ENCODE results near the gene KRT2. TPM values are rescaled to one million over a fixed set of nuclear protein-coding genes. Genes with fewer than 3 reads are reported as not detected.

The KRT2 gene
- total and polyA plus RNA-seq, 2 of the 4 experiments (the other 2 are of a cell fraction) = not detected

- dilution Hi-C loops (cut with HindIII; ENCODE audit: low sequenced_read_pairs, unreplicated experiment) = no loop called here
These were observed 31.0 kb upstream of the KRT2 start for GRCh38 chr12:52682938-52683574.

More at GRCh38 chr12:52682938-52683574, 31.0 kb upstream of the KRT2 start:
- Histone ChIP-seq H4K8ac (ENCODE audit: low read depth in 2 of 2, low read length in 2 of 2) (no peak overlapping the region), H3K9me3 (ENCODE audit: control insufficient read depth, insufficient read depth, low read length) (no peaks in the 10 kb centered on the region), H3K56ac (ENCODE audit: extremely low read depth, insufficient read depth, low read length) (no peak overlapping the region), H3K4me2 (ENCODE audit: low read depth, low read length) (no peak overlapping the region), H2BK15ac (ENCODE audit: low read depth, low read length) (no peak overlapping the region), H3K23ac (ENCODE audit: low read depth, low read length) (no peak overlapping the region), H3K14ac (replicated peaks; ENCODE audit: low read depth, low read length) (no peak overlapping the region), H3K36me3 (ENCODE audit: control insufficient read depth, insufficient read depth, low read length) (no peaks in the 10 kb centered on the region), H2BK5ac (ENCODE audit: low read depth, low read length, poor library complexity, severe bottlenecking) (no peak overlapping the region), H3K18ac (ENCODE audit: low read depth, low read length) (no peak overlapping the region), H3K9ac (ENCODE audit: low read depth, low read length) (no peak overlapping the region), H3K4me3 (ENCODE audit: insufficient read depth, low read depth, low read length) (no peak overlapping the region), H4K20me1 (ENCODE audit: insufficient read depth, low read length) (no peaks in the 10 kb centered on the region), H4K91ac (ENCODE audit: insufficient read depth, low read depth, low read length) (no peak overlapping the region), H2AK5ac (ENCODE audit: low read depth, low read length) (no peak overlapping the region), H2BK20ac (ENCODE audit: low read depth, low read length) (no peak overlapping the region), H3K27me3 (ENCODE audit: control insufficient read depth, insufficient read depth, low read length) (peaks cover 33% of the 10 kb centered on the region), H2BK120ac (ENCODE audit: low read depth, low read length) (no peak overlapping the region), H3K4ac (ENCODE audit: low read depth, low read length) (no peak overlapping the region), H2AFZ (replicated peaks; ENCODE audit: low read length, poor library complexity) (no peak overlapping the region), H3K27ac (ENCODE audit: insufficient read depth, low read length) (no peak overlapping the region), H3K79me1 (ENCODE audit: low read depth in 1 of 2, low read length in 2 of 2) (no peaks in the 10 kb centered on the region), H4K5ac (ENCODE audit: low read depth, low read length) (no peak overlapping the region), H2AK9ac (replicated peaks; ENCODE audit: low read depth, low read length, poor library complexity) (no peak overlapping the region), H3K4me1 (ENCODE audit: control insufficient read depth, insufficient read depth, low read length) (no peaks in the 10 kb centered on the region), H3K9me1 (ENCODE audit: insufficient read depth, low read length) (no peaks in the 10 kb centered on the region)
- ATAC-seq (ENCODE audit: low read depth) (no peak), DNase-seq (no peak)
- CTCF ChIA-PET = no interaction called here
- intact Hi-C loops (cut with micrococcal nuclease) (no loop called here), in situ Hi-C loops (cut with MboI; ENCODE audit: low sequenced_read_pairs) (no loop called here)
- no TSS peak for BruUV-seq (replicated peaks)
- TF ChIP-seq SMC3 (IDR thresholded peaks at IDR 0.05; ENCODE audit: low read depth, low read length) = no peak
- no peak for TF ChIP-seq CHD1 (IDR thresholded peaks at IDR 0.05; ENCODE audit: low read depth, low read length)
- no peak for TF ChIP-seq NFE2L2 (IDR thresholded peaks at IDR 0.05; ENCODE audit: low read depth, low read length)
- TF ChIP-seq RCOR1 (IDR thresholded peaks at IDR 0.05; ENCODE audit: insufficient replicate concordance, low read length) = no peak
- no peak for TF ChIP-seq FOS (IDR thresholded peaks at IDR 0.05; ENCODE audit: low read depth, low read length)
- TF ChIP-seq CEBPB (IDR thresholded peaks at IDR 0.05; ENCODE audit: low read depth, low read length) = no peak
- TF ChIP-seq MAFK (IDR thresholded peaks at IDR 0.05; ENCODE audit: low read depth, low read length) = no peak
- TF ChIP-seq USF2 (IDR thresholded peaks at IDR 0.05; ENCODE audit: low read depth, low read length) = no peak
- no peak for TF ChIP-seq CTCF (conservative IDR thresholded peaks at IDR 0.05; ENCODE audit: low read depth, low read length)
- no peak for TF ChIP-seq RFX5 (IDR thresholded peaks at IDR 0.05; ENCODE audit: low read depth, low read length)
- TF ChIP-seq POLR2A (IDR thresholded peaks at IDR 0.05; ENCODE audit: low read depth, low read length) = no peak
- TF ChIP-seq MXI1 (IDR thresholded peaks at IDR 0.05; ENCODE audit: borderline replicate concordance, low read depth, low read length) = no peak
- TF ChIP-seq MAZ (IDR thresholded peaks at IDR 0.05; ENCODE audit: borderline replicate concordance, low read depth, low read length) = no peak
- TF ChIP-seq RAD21 (IDR thresholded peaks at IDR 0.05; ENCODE audit: low read length) = no peak
- no peak for TF ChIP-seq ELK1 (IDR thresholded peaks at IDR 0.05; ENCODE audit: borderline replicate concordance, low read depth, low read length)
- no peak for TF ChIP-seq BHLHE40 (IDR thresholded peaks at IDR 0.05; ENCODE audit: low read depth, low read length)
- POLR2A ChIA-PET (ENCODE audit: unreplicated experiment) = no interaction called here
- no CpG with 5 or more reads among the region's 4 CpGs for WGBS, 2 experiments (ENCODE audit: extremely low coverage in 2 of 2, insufficient read length in 1 of 2)

Measured in IMR-90 (cell line).